Measurements from ENCODE around the gene CAMKMT. TPM values are rescaled to one million over a fixed set of nuclear protein-coding genes. Genes with fewer than 3 reads are reported as not detected.

Gene CAMKMT
- total RNA-seq, 5 donors from 2014 or later (not counting 1 experiment from before 2014, with no cell fraction given), result 11.9 to 20.2 (median 16.5) TPM

DNA sequence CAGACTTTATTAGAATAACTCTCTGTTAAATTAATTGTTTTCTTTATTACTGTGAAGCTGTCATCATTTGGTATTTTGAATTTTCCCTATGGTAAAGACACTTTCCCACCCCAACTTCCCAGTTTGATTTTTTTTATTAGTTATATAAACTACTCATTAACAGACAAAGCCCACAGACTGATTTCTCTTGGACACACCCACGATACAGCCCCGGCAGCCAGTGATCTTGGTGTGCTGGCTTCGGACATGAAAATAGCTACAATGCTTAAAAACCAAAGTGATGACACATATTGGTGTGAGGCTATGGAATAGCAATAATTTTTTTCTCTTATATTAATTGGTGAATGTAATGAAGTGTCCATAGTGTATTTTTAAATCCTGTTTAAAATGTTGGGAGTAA, 354.4 kb downstream of the CAMKMT start:
- Histone ChIP-seq H3K4me1 (ENCODE audit: control insufficient read depth in 1 of 2, extremely low read depth in 1 of 2, insufficient read depth in 2 of 2, low read length in 2 of 2) (no peaks in the 10 kb centered on the region), H3K27ac (ENCODE audit: low read length) (no peak overlapping the region), H3K27me3 (replicated peaks in 1 of 2; ENCODE audit: control insufficient read depth in 2 of 2, extremely low read depth in 1 of 2, insufficient read depth in 2 of 2, low read length in 1 of 2) (no peaks in the 10 kb centered on the region), H3K36me3 (ENCODE audit: control insufficient read depth in 2 of 2, extremely low read depth in 1 of 2, insufficient read depth in 1 of 2, low read length in 1 of 2) (no peaks in the 10 kb centered on the region), H3K4me3 (ENCODE audit: control insufficient read depth in 1 of 2, extremely low read depth in 1 of 2, low read length in 1 of 2) (no peak overlapping the region), H3K9me3 (no peaks in the 10 kb centered on the region)
- WGBS (ENCODE audit: insufficient coverage), result no CpG with 5 or more reads among the region's 3 CpGs
- Mint-ChIP-seq H3K27ac (no peak overlapping the region), H3K36me3 (peaks cover 20% of the 10 kb centered on the region), H3K9me3 (no peaks in the 10 kb centered on the region), H3K4me3 (no peak overlapping the region), H3K27me3 (no peaks in the 10 kb centered on the region), H3K4me1 (peaks cover 0 to 12% (median 4%) of the 10 kb centered on the region in 3 donors)
- ATAC-seq (replicated peaks in 1 of 4), result no peak
- POLR2A ChIA-PET, result no interaction called here
- no peak for DNase-seq
- CTCF ChIA-PET, result no interaction called here

- H3K4me3 Mint-ChIP-seq, result no peak overlapping the region
- ChIA-PET POLR2A (interaction anchor here in 1 of 2 donors (0.5 kb wide), 1 partner anchor 14 kb away, joined by 6 read pairs; no protein-coding TSS in a partner anchor), CTCF (no interaction called here)
- WGBS (ENCODE audit: insufficient coverage), result 80% methylated on average over 1 of the region's 3 CpGs
- H3K9me3 Mint-ChIP-seq, result no peaks in the 10 kb centered on the region
- no peak overlapping the region for H3K4me3 ChIP-seq (ENCODE audit: control insufficient read depth in 1 of 2, extremely low read depth in 1 of 2, low read length in 1 of 2)
- DNase-seq, result no peak
- no peaks in the 10 kb centered on the region for H3K36me3 ChIP-seq (ENCODE audit: control insufficient read depth in 2 of 2, extremely low read depth in 1 of 2, insufficient read depth in 1 of 2, low read length in 1 of 2)
- no peaks in the 10 kb centered on the region for H3K4me1 ChIP-seq (ENCODE audit: control insufficient read depth in 1 of 2, extremely low read depth in 1 of 2, insufficient read depth in 2 of 2, low read length in 2 of 2)
- H3K27ac Mint-ChIP-seq, result no peak overlapping the region
- peaks cover 20% of the 10 kb centered on the region for H3K36me3 Mint-ChIP-seq
- ATAC-seq (replicated peaks in 1 of 4), result no peak
- H3K9me3 ChIP-seq, result no peaks in the 10 kb centered on the region
- peaks cover 0 to 5% (median 0%) of the 10 kb centered on the region in 3 donors for H3K4me1 Mint-ChIP-seq
- H3K27me3 ChIP-seq (replicated peaks in 1 of 2; ENCODE audit: control insufficient read depth in 2 of 2, extremely low read depth in 1 of 2, insufficient read depth in 2 of 2, low read length in 1 of 2), result no peaks in the 10 kb centered on the region
- no peaks in the 10 kb centered on the region for H3K27me3 Mint-ChIP-seq
- H3K27ac ChIP-seq (ENCODE audit: low read length), result no peak overlapping the region
Measured at GRCh38 chr2:44718431-44718830, 356.7 kb downstream of the CAMKMT start.

GRCh38 chr2:44719562-44719961, 357.8 kb downstream of the CAMKMT start:
- Histone ChIP-seq H3K9me3 (no peaks in the 10 kb centered on the region), H3K4me1 (ENCODE audit: control insufficient read depth in 1 of 2, extremely low read depth in 1 of 2, insufficient read depth in 2 of 2, low read length in 2 of 2) (no peaks in the 10 kb centered on the region), H3K27me3 (replicated peaks in 1 of 2; ENCODE audit: control insufficient read depth in 2 of 2, extremely low read depth in 1 of 2, insufficient read depth in 2 of 2, low read length in 1 of 2) (no peaks in the 10 kb centered on the region), H3K4me3 (ENCODE audit: control insufficient read depth in 1 of 2, extremely low read depth in 1 of 2, low read length in 1 of 2) (no peak overlapping the region), H3K36me3 (ENCODE audit: control insufficient read depth in 2 of 2, extremely low read depth in 1 of 2, insufficient read depth in 1 of 2, low read length in 1 of 2) (no peaks in the 10 kb centered on the region), H3K27ac (ENCODE audit: low read length) (no peak overlapping the region)
- Mint-ChIP-seq H3K4me1 (peaks cover 0 to under 1% (median 0%) of the 10 kb centered on the region in 3 donors), H3K27ac (no peak overlapping the region), H3K27me3 (no peaks in the 10 kb centered on the region), H3K4me3 (no peak overlapping the region), H3K9me3 (no peaks in the 10 kb centered on the region), H3K36me3 (peaks cover 16% of the 10 kb centered on the region)
- CTCF ChIA-PET, result interaction anchor here in 1 of 2 donors (0.7 kb wide), 1 partner anchor 12 kb away, joined by 3 read pairs; no protein-coding TSS in a partner anchor
- no peak for ATAC-seq (replicated peaks in 1 of 4)
- no CpG with 5 or more reads among the region's 2 CpGs for WGBS (ENCODE audit: insufficient coverage)
- no peak for DNase-seq
- POLR2A ChIA-PET, result no interaction called here

GRCh38 chr2:44722026-44722625, 360.4 kb downstream of the CAMKMT start:
- CTCF ChIA-PET, result no interaction called here
- no peaks in the 10 kb centered on the region for H3K4me1 ChIP-seq (ENCODE audit: control insufficient read depth in 1 of 2, extremely low read depth in 1 of 2, insufficient read depth in 2 of 2, low read length in 2 of 2)
- no peaks in the 10 kb centered on the region for H3K9me3 ChIP-seq
- no peaks in the 10 kb centered on the region for H3K27me3 ChIP-seq (replicated peaks in 1 of 2; ENCODE audit: control insufficient read depth in 2 of 2, extremely low read depth in 1 of 2, insufficient read depth in 2 of 2, low read length in 1 of 2)
- no peak overlapping the region for H3K27ac Mint-ChIP-seq
- DNase-seq (no peak), ATAC-seq (replicated peaks in 1 of 4) (no peak)
- POLR2A ChIA-PET, result no interaction called here
- H3K4me1 Mint-ChIP-seq, result no peaks in the 10 kb centered on the region
- H3K4me3 Mint-ChIP-seq, result no peak overlapping the region
- H3K36me3 ChIP-seq (ENCODE audit: control insufficient read depth in 2 of 2, extremely low read depth in 1 of 2, insufficient read depth in 1 of 2, low read length in 1 of 2), result no peaks in the 10 kb centered on the region
- no peak overlapping the region for H3K27ac ChIP-seq (ENCODE audit: low read length)
- H3K9me3 Mint-ChIP-seq, result no peaks in the 10 kb centered on the region
- H3K27me3 Mint-ChIP-seq, result no peaks in the 10 kb centered on the region
- peaks cover 23% of the 10 kb centered on the region for H3K36me3 Mint-ChIP-seq
- no peak overlapping the region for H3K4me3 ChIP-seq (ENCODE audit: control insufficient read depth in 1 of 2, extremely low read depth in 1 of 2, low read length in 1 of 2)
- WGBS (ENCODE audit: insufficient coverage), result no CpG with 5 or more reads among the region's 1 CpG

DNA sequence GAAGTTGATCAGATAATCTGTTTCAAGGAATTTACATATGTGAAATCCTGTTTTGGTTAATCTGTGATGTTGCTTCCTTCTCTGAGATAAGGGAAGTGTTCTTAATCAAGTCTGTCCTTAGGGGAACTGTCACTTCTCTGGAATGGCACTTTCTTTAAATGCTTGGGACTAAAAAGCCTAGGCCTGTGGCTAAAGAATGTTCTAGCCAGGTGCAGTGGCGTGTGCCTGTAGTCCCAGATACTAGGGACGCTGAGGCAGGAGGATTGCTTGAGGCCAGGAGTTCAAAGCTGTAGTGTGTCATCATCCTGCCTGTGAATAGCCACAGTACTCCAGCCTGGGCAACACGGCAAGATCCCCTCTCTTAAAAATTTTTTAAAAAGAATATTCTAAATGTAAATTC, 362.2 kb downstream of the CAMKMT start:
- ATAC-seq (replicated peaks in 1 of 4), result no peak
- Histone ChIP-seq H3K36me3 (ENCODE audit: control insufficient read depth in 2 of 2, extremely low read depth in 1 of 2, insufficient read depth in 1 of 2, low read length in 1 of 2) (no peaks in the 10 kb centered on the region), H3K27me3 (replicated peaks in 1 of 2; ENCODE audit: control insufficient read depth in 2 of 2, extremely low read depth in 1 of 2, insufficient read depth in 2 of 2, low read length in 1 of 2) (no peaks in the 10 kb centered on the region), H3K4me1 (ENCODE audit: control insufficient read depth in 1 of 2, extremely low read depth in 1 of 2, insufficient read depth in 2 of 2, low read length in 2 of 2) (no peaks in the 10 kb centered on the region), H3K27ac (ENCODE audit: low read length) (no peak overlapping the region), H3K9me3 (no peaks in the 10 kb centered on the region), H3K4me3 (ENCODE audit: control insufficient read depth in 1 of 2, extremely low read depth in 1 of 2, low read length in 1 of 2) (no peak overlapping the region)
- CTCF ChIA-PET, result no interaction called here
- Mint-ChIP-seq H3K9me3 (no peaks in the 10 kb centered on the region), H3K4me1 (no peaks in the 10 kb centered on the region), H3K4me3 (no peak overlapping the region), H3K27ac (no peak overlapping the region), H3K27me3 (no peaks in the 10 kb centered on the region), H3K36me3 (peaks cover 25% of the 10 kb centered on the region)
- POLR2A ChIA-PET, result no interaction called here
- WGBS (ENCODE audit: insufficient coverage), result 93% methylated on average over 2 of the region's 3 CpGs
- DNase-seq, result no peak

- ATAC-seq (replicated peaks in 1 of 4) (no peak), DNase-seq (no peak)
- H3K27ac ChIP-seq (ENCODE audit: low read length), result no peak overlapping the region
- H3K4me3 ChIP-seq (ENCODE audit: control insufficient read depth in 1 of 2, extremely low read depth in 1 of 2, low read length in 1 of 2), result no peak overlapping the region
- no peaks in the 10 kb centered on the region for H3K36me3 ChIP-seq (ENCODE audit: control insufficient read depth in 2 of 2, extremely low read depth in 1 of 2, insufficient read depth in 1 of 2, low read length in 1 of 2)
- Mint-ChIP-seq H3K4me3 (no peak overlapping the region), H3K4me1 (no peaks in the 10 kb centered on the region), H3K9me3 (peaks cover 5 to 11% (median 6%) of the 10 kb centered on the region in 3 donors), H3K36me3 (peaks cover 34% of the 10 kb centered on the region), H3K27me3 (no peaks in the 10 kb centered on the region), H3K27ac (no peak overlapping the region)
- POLR2A ChIA-PET, result no interaction called here
- no peaks in the 10 kb centered on the region for H3K27me3 ChIP-seq (replicated peaks in 1 of 2; ENCODE audit: control insufficient read depth in 2 of 2, extremely low read depth in 1 of 2, insufficient read depth in 2 of 2, low read length in 1 of 2)
- H3K4me1 ChIP-seq (ENCODE audit: control insufficient read depth in 1 of 2, extremely low read depth in 1 of 2, insufficient read depth in 2 of 2, low read length in 2 of 2), result no peaks in the 10 kb centered on the region
- CTCF ChIA-PET, result no interaction called here
- H3K9me3 ChIP-seq, result no peaks in the 10 kb centered on the region
Measured at GRCh38 chr2:44730593-44730992, 368.8 kb downstream of the CAMKMT start.

- Mint-ChIP-seq H3K4me1 (no peaks in the 10 kb centered on the region), H3K27ac (no peak overlapping the region), H3K9me3 (peaks cover 5 to 18% (median 12%) of the 10 kb centered on the region in 3 donors), H3K27me3 (no peaks in the 10 kb centered on the region), H3K4me3 (no peak overlapping the region), H3K36me3 (peaks cover 34% of the 10 kb centered on the region)
- WGBS (ENCODE audit: insufficient coverage), result no CpG with 5 or more reads among the region's 1 CpG
- no peaks in the 10 kb centered on the region for H3K4me1 ChIP-seq (ENCODE audit: control insufficient read depth in 1 of 2, extremely low read depth in 1 of 2, insufficient read depth in 2 of 2, low read length in 2 of 2)
- ATAC-seq (replicated peaks in 1 of 4) (no peak), DNase-seq (no peak)
- no peak overlapping the region for H3K4me3 ChIP-seq (ENCODE audit: control insufficient read depth in 1 of 2, extremely low read depth in 1 of 2, low read length in 1 of 2)
- POLR2A ChIA-PET, result no interaction called here
- peaks cover 2% of the 10 kb centered on the region for H3K9me3 ChIP-seq
- H3K27me3 ChIP-seq (replicated peaks in 1 of 2; ENCODE audit: control insufficient read depth in 2 of 2, extremely low read depth in 1 of 2, insufficient read depth in 2 of 2, low read length in 1 of 2), result no peaks in the 10 kb centered on the region
- H3K27ac ChIP-seq (ENCODE audit: low read length), result no peak overlapping the region
- H3K36me3 ChIP-seq (ENCODE audit: control insufficient read depth in 2 of 2, extremely low read depth in 1 of 2, insufficient read depth in 1 of 2, low read length in 1 of 2), result no peaks in the 10 kb centered on the region
- CTCF ChIA-PET, result no interaction called here
Measured at GRCh38 chr2:44731505-44731904, 369.8 kb downstream of the CAMKMT start.

Measured in T-cell (primary cell).